ENCODE data around the gene ADAMTS12.
"Not testable (repeated sequence)": the region's sequence is repeated elsewhere in the genome, so short reads cannot be mapped to it uniquely, and the experiment has no call there.

Gene ADAMTS12

DNA sequence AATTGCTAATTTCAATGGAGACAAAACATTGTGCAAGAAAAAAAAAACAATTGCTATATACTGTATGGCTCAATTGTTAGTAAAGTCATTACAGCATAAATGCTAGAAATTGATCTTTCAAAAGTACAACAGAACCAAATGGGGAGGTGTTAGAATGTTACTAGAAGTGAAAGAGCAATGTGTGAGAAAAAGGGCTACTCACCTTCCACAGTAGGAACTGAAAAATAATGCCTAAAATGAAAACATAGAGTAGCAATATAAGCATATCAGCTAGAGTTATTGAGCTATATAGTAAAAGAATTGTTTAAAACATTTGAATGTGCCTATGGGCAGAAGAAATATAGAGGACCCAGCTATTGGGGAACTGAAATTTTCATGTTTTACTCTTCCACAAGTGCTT lies 33.5 kb upstream of the ADAMTS12 start:
- Histone ChIP-seq H3K23ac (ENCODE audit: low read length in 2 of 2) (no peak overlapping the region), H3K4ac (ENCODE audit: low read depth in 1 of 2, low read length in 2 of 2) (no peak overlapping the region), H2AK5ac (ENCODE audit: low read length, severe bottlenecking) (no peak overlapping the region), H3K4me3 (ENCODE audit: insufficient read depth in 1 of 2, low read depth in 1 of 2, low read length in 2 of 2) (no peak overlapping the region), H3K9ac (ENCODE audit: low read length) (no peak overlapping the region), H3K4me2 (ENCODE audit: low read length, poor library complexity, severe bottlenecking) (no peak overlapping the region), H2BK12ac (ENCODE audit: low read length in 2 of 2) (no peak overlapping the region), H3K27me3 (ENCODE audit: control insufficient read depth in 1 of 2, insufficient read depth in 1 of 2, low read length in 2 of 2) (no peaks in the 10 kb centered on the region), H4K91ac (ENCODE audit: low read length) (no peak overlapping the region), H4K8ac (ENCODE audit: low read length) (no peak overlapping the region), H3K36me3 (ENCODE audit: control insufficient read depth in 1 of 2, insufficient read depth in 2 of 2, low read depth in 1 of 2, low read length in 2 of 2) (no peaks in the 10 kb centered on the region), H2BK120ac (ENCODE audit: low read depth, low read length) (no peak overlapping the region), H3K14ac (ENCODE audit: low read length in 2 of 2) (no peak overlapping the region), H2AFZ (ENCODE audit: low read depth, low read length) (no peak overlapping the region), H2BK5ac (ENCODE audit: low read depth, low read length, poor library complexity, severe bottlenecking) (no peak overlapping the region), H3K27ac (ENCODE audit: low read length, poor library complexity, severe bottlenecking) (no peak overlapping the region), H3K18ac (ENCODE audit: low read depth in 1 of 2, low read length in 2 of 2) (no peak overlapping the region), H3K4me1 (ENCODE audit: control insufficient read depth, insufficient read depth, low read depth, low read length) (no peaks in the 10 kb centered on the region), H2BK15ac (ENCODE audit: low read depth, poor library complexity, severe bottlenecking) (no peak overlapping the region), H3K9me3 (ENCODE audit: control insufficient read depth, low read length) (no peaks in the 10 kb centered on the region), H3K79me1 (replicated peaks; ENCODE audit: low read length, poor library complexity, severe bottlenecking) (no peaks in the 10 kb centered on the region)
- no peak for DNase-seq

GRCh38 chr5:33921002-33921401 lies 29.2 kb upstream of the ADAMTS12 start:
- Histone ChIP-seq H3K27ac (ENCODE audit: low read length, poor library complexity, severe bottlenecking) (no peak overlapping the region), H2AK5ac (ENCODE audit: low read length, severe bottlenecking) (no peak overlapping the region), H4K91ac (ENCODE audit: low read length) (no peak overlapping the region), H2AFZ (ENCODE audit: low read depth, low read length) (no peak overlapping the region), H3K36me3 (ENCODE audit: control insufficient read depth in 1 of 2, insufficient read depth in 2 of 2, low read depth in 1 of 2, low read length in 2 of 2) (no peaks in the 10 kb centered on the region), H3K9ac (ENCODE audit: low read length) (no peak overlapping the region), H3K14ac (ENCODE audit: low read length in 2 of 2) (no peak overlapping the region), H3K9me3 (ENCODE audit: control insufficient read depth, low read length) (peaks cover 26% of the 10 kb centered on the region), H3K18ac (ENCODE audit: low read depth in 1 of 2, low read length in 2 of 2) (no peak overlapping the region), H3K27me3 (ENCODE audit: control insufficient read depth in 1 of 2, insufficient read depth in 1 of 2, low read length in 2 of 2) (no peaks in the 10 kb centered on the region), H4K8ac (ENCODE audit: low read length) (no peak overlapping the region), H2BK120ac (ENCODE audit: low read depth, low read length) (no peak overlapping the region), H3K4me3 (ENCODE audit: insufficient read depth in 1 of 2, low read depth in 1 of 2, low read length in 2 of 2) (no peak overlapping the region), H2BK15ac (ENCODE audit: low read depth, poor library complexity, severe bottlenecking) (no peak overlapping the region), H3K79me1 (replicated peaks; ENCODE audit: low read length, poor library complexity, severe bottlenecking) (no peaks in the 10 kb centered on the region), H3K23ac (ENCODE audit: low read length in 2 of 2) (no peak overlapping the region), H3K4me2 (ENCODE audit: low read length, poor library complexity, severe bottlenecking) (no peak overlapping the region), H3K4me1 (ENCODE audit: control insufficient read depth, insufficient read depth, low read depth, low read length) (no peaks in the 10 kb centered on the region), H3K4ac (ENCODE audit: low read depth in 1 of 2, low read length in 2 of 2) (no peak overlapping the region), H2BK12ac (ENCODE audit: low read length in 2 of 2) (no peak overlapping the region), H2BK5ac (ENCODE audit: low read depth, low read length, poor library complexity, severe bottlenecking) (no peak overlapping the region)
- WGBS: 100% methylated on average over 1 of the region's 1 CpG
- DNase-seq: no peak

GRCh38 chr5:33914844-33915243 lies 23.1 kb upstream of the ADAMTS12 start:
- 87% methylated on average over 3 of the region's 3 CpGs for WGBS
- not testable (repeated sequence) for H3K27ac ChIP-seq (ENCODE audit: low read length, poor library complexity, severe bottlenecking); H3K23ac ChIP-seq (ENCODE audit: low read length in 2 of 2); DNase-seq; H4K91ac ChIP-seq (ENCODE audit: low read length); H3K27me3 ChIP-seq (ENCODE audit: control insufficient read depth in 1 of 2, insufficient read depth in 1 of 2, low read length in 2 of 2); H2BK120ac ChIP-seq (ENCODE audit: low read depth, low read length); H4K8ac ChIP-seq (ENCODE audit: low read length); H3K36me3 ChIP-seq (ENCODE audit: control insufficient read depth in 1 of 2, insufficient read depth in 2 of 2, low read depth in 1 of 2, low read length in 2 of 2); H3K14ac ChIP-seq (ENCODE audit: low read length in 2 of 2); H3K9ac ChIP-seq (ENCODE audit: low read length); H3K4me3 ChIP-seq (ENCODE audit: insufficient read depth in 1 of 2, low read depth in 1 of 2, low read length in 2 of 2); H2AFZ ChIP-seq (ENCODE audit: low read depth, low read length); H2BK5ac ChIP-seq (ENCODE audit: low read depth, low read length, poor library complexity, severe bottlenecking); H3K79me1 ChIP-seq (replicated peaks; ENCODE audit: low read length, poor library complexity, severe bottlenecking); H3K4me1 ChIP-seq (ENCODE audit: control insufficient read depth, insufficient read depth, low read depth, low read length); H2AK5ac ChIP-seq (ENCODE audit: low read length, severe bottlenecking); H3K4me2 ChIP-seq (ENCODE audit: low read length, poor library complexity, severe bottlenecking); H3K4ac ChIP-seq (ENCODE audit: low read depth in 1 of 2, low read length in 2 of 2); H3K18ac ChIP-seq (ENCODE audit: low read depth in 1 of 2, low read length in 2 of 2); H2BK12ac ChIP-seq (ENCODE audit: low read length in 2 of 2); H2BK15ac ChIP-seq (ENCODE audit: low read depth, poor library complexity, severe bottlenecking)
- H3K9me3 ChIP-seq (ENCODE audit: control insufficient read depth, low read length): peaks cover 27% of the 10 kb centered on the region

DNA sequence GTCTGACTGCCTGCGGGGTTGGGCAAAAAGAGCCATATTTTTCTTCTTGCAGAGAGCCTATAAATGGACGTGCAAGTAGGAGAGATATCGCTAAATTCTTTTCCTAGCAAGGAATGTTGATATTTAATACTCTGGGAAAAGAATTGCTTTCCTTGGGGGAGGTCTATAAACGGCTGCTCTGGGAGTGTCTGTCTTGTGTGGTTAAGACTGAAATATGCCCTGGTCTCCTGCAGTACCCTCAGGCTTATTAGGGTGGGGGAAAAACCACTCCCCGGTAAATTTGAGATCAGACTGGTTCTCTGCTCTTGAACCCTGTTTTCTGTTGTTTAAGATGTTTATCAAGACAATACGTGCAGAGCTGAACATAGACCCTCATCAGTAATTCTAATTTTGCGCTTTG lies 14.5 kb upstream of the ADAMTS12 start:
- not testable (repeated sequence) for H2AK5ac ChIP-seq (ENCODE audit: low read length, severe bottlenecking); H3K18ac ChIP-seq (ENCODE audit: low read depth in 1 of 2, low read length in 2 of 2); H2AFZ ChIP-seq (ENCODE audit: low read depth, low read length); H2BK15ac ChIP-seq (ENCODE audit: low read depth, poor library complexity, severe bottlenecking); H3K14ac ChIP-seq (ENCODE audit: low read length in 2 of 2); H2BK5ac ChIP-seq (ENCODE audit: low read depth, low read length, poor library complexity, severe bottlenecking); H3K4me1 ChIP-seq (ENCODE audit: control insufficient read depth, insufficient read depth, low read depth, low read length); H3K27ac ChIP-seq (ENCODE audit: low read length, poor library complexity, severe bottlenecking); H3K4me2 ChIP-seq (ENCODE audit: low read length, poor library complexity, severe bottlenecking); H3K9ac ChIP-seq (ENCODE audit: low read length); H2BK120ac ChIP-seq (ENCODE audit: low read depth, low read length); H3K4ac ChIP-seq (ENCODE audit: low read depth in 1 of 2, low read length in 2 of 2); H3K4me3 ChIP-seq (ENCODE audit: insufficient read depth in 1 of 2, low read depth in 1 of 2, low read length in 2 of 2); H3K27me3 ChIP-seq (ENCODE audit: control insufficient read depth in 1 of 2, insufficient read depth in 1 of 2, low read length in 2 of 2); H3K79me1 ChIP-seq (replicated peaks; ENCODE audit: low read length, poor library complexity, severe bottlenecking); H3K36me3 ChIP-seq (ENCODE audit: control insufficient read depth in 1 of 2, insufficient read depth in 2 of 2, low read depth in 1 of 2, low read length in 2 of 2); DNase-seq; H2BK12ac ChIP-seq (ENCODE audit: low read length in 2 of 2); H4K91ac ChIP-seq (ENCODE audit: low read length); H3K23ac ChIP-seq (ENCODE audit: low read length in 2 of 2); H4K8ac ChIP-seq (ENCODE audit: low read length)
- 92% methylated on average over 7 of the region's 7 CpGs for WGBS
- H3K9me3 ChIP-seq (ENCODE audit: control insufficient read depth, low read length): peaks cover 31% of the 10 kb centered on the region

All from mesenchymal stem cell (in vitro differentiated cells and primary cell).